ENCODE data around the gene HRH1.

The HRH1 gene

DNA sequence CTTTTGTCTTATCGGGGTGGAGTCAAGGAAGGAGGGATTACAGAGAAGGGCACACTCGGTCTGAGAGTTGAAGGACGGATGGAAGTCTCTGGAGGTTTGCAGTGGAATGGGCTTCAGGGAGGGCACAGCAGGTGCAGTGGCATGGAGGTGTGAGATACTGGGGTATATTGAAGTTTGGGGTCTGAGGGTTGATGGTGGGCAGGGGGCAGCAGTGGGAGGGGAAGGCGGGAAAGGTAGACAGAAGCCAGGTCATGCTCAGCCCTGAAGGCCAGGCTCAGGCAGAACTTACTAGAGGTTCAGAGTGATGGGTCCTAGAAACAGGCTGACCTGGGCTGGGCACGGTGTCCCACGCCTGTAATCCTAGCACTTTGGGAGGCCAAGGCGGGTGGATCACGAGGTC is 52.7 kb downstream of the HRH1 start:
- Histone ChIP-seq H2AFZ (ENCODE audit: low read length) (no peak overlapping the region), H4K20me1 (ENCODE audit: insufficient read depth, low read length) (no peaks in the 10 kb centered on the region), H3K4me1 (ENCODE audit: insufficient read depth, low read length, severe bottlenecking) (no peaks in the 10 kb centered on the region), H3K9ac (ENCODE audit: low read length) (no peak overlapping the region), H3K36me3 (ENCODE audit: insufficient read depth, low read length) (no peaks in the 10 kb centered on the region), H3F3A (ENCODE audit: insufficient read depth, low read length) (no peaks in the 10 kb centered on the region), H3K9me2 (ENCODE audit: low read depth, low read length) (no peaks in the 10 kb centered on the region), H3K27ac (ENCODE audit: low read depth, low read length, poor library complexity, severe bottlenecking) (no peak overlapping the region), H3K4me2 (ENCODE audit: low read length) (no peak overlapping the region), H3K4me3 (ENCODE audit: low read depth, low read length, poor library complexity, severe bottlenecking) (no peak overlapping the region), H3K79me2 (ENCODE audit: insufficient read depth, low read length) (no peaks in the 10 kb centered on the region), H3K27me3 (ENCODE audit: insufficient read depth, low read length) (no peaks in the 10 kb centered on the region), H3K9me3 (ENCODE audit: low read length) (no peaks in the 10 kb centered on the region)
- TF ChIP-seq, protein P1, sequence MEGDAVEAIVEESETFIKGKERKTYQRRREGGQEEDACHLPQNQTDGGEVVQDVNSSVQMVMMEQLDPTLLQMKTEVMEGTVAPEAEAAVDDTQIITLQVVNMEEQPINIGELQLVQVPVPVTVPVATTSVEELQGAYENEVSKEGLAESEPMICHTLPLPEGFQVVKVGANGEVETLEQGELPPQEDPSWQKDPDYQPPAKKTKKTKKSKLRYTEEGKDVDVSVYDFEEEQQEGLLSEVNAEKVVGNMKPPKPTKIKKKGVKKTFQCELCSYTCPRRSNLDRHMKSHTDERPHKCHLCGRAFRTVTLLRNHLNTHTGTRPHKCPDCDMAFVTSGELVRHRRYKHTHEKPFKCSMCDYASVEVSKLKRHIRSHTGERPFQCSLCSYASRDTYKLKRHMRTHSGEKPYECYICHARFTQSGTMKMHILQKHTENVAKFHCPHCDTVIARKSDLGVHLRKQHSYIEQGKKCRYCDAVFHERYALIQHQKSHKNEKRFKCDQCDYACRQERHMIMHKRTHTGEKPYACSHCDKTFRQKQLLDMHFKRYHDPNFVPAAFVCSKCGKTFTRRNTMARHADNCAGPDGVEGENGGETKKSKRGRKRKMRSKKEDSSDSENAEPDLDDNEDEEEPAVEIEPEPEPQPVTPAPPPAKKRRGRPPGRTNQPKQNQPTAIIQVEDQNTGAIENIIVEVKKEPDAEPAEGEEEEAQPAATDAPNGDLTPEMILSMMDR (IDR thresholded peaks at IDR 0.05; ENCODE audit: low read length): no peak
- TF ChIP-seq EZH2 (IDR thresholded peaks at IDR 0.05; ENCODE audit: borderline replicate concordance, low read length): no peak

DNA sequence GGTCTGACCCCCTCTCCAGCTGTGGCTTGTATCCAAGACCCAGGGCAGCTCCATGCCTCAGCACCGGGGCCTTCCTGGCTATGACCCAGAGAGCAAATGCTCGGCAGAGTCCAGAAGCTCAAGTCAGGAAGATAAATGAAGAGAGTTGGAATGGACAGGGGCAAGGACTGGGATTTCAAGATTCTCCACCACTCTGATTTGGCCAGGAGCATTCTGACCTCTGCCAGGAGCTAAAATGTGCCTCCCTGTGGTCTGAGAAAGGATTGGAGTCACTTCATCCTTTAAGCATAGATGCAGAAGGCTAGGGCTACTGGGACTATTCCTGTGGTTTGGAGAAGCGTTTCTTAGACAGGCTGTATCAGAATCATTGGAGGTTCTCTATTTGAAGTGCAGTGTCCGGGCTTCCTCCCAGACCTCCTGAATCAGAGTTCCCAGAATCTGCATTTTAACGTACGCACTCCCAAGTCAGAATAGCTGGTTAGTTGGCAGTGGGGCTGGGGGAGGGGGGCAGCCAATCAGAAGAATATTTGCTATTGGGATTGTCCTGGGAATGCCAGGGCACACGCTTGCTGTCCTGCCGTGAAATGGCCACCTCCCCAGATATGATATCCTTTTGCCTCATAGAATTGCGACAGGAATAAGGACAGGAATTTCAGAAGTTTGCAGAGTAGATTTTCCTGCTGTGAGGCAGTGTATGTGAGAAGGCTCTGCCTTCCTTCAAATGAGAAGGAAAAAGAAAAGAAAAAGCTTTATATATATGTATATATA is 57.4 kb downstream of the HRH1 start:
- Histone ChIP-seq H3K9ac (ENCODE audit: low read length) (no peak overlapping the region), H3K4me1 (ENCODE audit: insufficient read depth, low read length, severe bottlenecking) (no peaks in the 10 kb centered on the region), H3K9me3 (ENCODE audit: low read length) (no peaks in the 10 kb centered on the region), H3K36me3 (ENCODE audit: insufficient read depth, low read length) (no peaks in the 10 kb centered on the region), H3K27ac (ENCODE audit: low read depth, low read length, poor library complexity, severe bottlenecking) (no peak overlapping the region), H3K4me2 (ENCODE audit: low read length) (no peak overlapping the region), H2AFZ (ENCODE audit: low read length) (no peak overlapping the region), H3K79me2 (ENCODE audit: insufficient read depth, low read length) (no peaks in the 10 kb centered on the region), H3K9me2 (ENCODE audit: low read depth, low read length) (no peaks in the 10 kb centered on the region), H3K4me3 (ENCODE audit: low read depth, low read length, poor library complexity, severe bottlenecking) (no peak overlapping the region), H3K27me3 (ENCODE audit: insufficient read depth, low read length) (no peaks in the 10 kb centered on the region), H3F3A (ENCODE audit: insufficient read depth, low read length) (no peaks in the 10 kb centered on the region), H4K20me1 (ENCODE audit: insufficient read depth, low read length) (no peaks in the 10 kb centered on the region)
- TF ChIP-seq, protein P1 (IDR thresholded peaks at IDR 0.05; ENCODE audit: low read length): no peak
- no peak for TF ChIP-seq EZH2 (IDR thresholded peaks at IDR 0.05; ENCODE audit: borderline replicate concordance, low read length)

DNA sequence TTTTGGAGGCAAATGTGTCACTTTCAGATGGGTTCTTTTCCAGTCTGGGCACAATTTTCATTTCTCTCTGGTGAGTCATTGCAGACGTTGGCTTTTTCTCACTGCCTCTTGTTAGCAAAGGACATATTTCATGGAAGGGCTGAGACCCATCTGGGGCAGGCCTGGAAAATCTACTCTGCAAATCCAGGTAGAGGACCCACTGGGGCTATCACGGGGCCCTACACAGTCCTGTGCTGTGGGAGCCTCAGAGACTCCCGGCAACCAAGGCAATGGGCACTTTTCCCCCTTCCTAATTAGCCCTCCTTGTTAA is 58.0 kb downstream of the HRH1 start:
- Histone ChIP-seq H3K36me3 (ENCODE audit: insufficient read depth, low read length) (no peaks in the 10 kb centered on the region), H3K4me2 (ENCODE audit: low read length) (no peak overlapping the region), H3K4me3 (ENCODE audit: low read depth, low read length, poor library complexity, severe bottlenecking) (no peak overlapping the region), H3K27ac (ENCODE audit: low read depth, low read length, poor library complexity, severe bottlenecking) (no peak overlapping the region), H3K9ac (ENCODE audit: low read length) (no peak overlapping the region), H3K9me3 (ENCODE audit: low read length) (no peaks in the 10 kb centered on the region), H3K79me2 (ENCODE audit: insufficient read depth, low read length) (no peaks in the 10 kb centered on the region), H2AFZ (ENCODE audit: low read length) (no peak overlapping the region), H3K27me3 (ENCODE audit: insufficient read depth, low read length) (no peaks in the 10 kb centered on the region), H3K9me2 (ENCODE audit: low read depth, low read length) (no peaks in the 10 kb centered on the region), H4K20me1 (ENCODE audit: insufficient read depth, low read length) (no peaks in the 10 kb centered on the region), H3K4me1 (ENCODE audit: insufficient read depth, low read length, severe bottlenecking) (no peaks in the 10 kb centered on the region), H3F3A (ENCODE audit: insufficient read depth, low read length) (no peaks in the 10 kb centered on the region)
- TF ChIP-seq, protein P1 (IDR thresholded peaks at IDR 0.05; ENCODE audit: low read length): no peak
